Epithelial cell of proximal tubule (primary cell): ENCODE measurements around the gene CAMK1G. TPM values are rescaled to one million over a fixed set of nuclear protein-coding genes. Genes with fewer than 3 reads are reported as not detected.

Experiments used
- DNase-seq: peaks from one replicate; pipeline ENCODE4 v3.0.0-alpha.2; 2011; ENCODE audit warnings: low read depth
- H3K4me3 ChIP-seq: 2 replicates; pipeline ENCODE4 v1.5.1; 2011; ENCODE audit warnings: low read depth, mild to moderate bottlenecking, low read length
- CTCF ChIP-seq: conservative IDR thresholded peaks from 2 replicates; pipeline ENCODE4 v1.5.1; 2012; ENCODE audit warnings: low read depth, mild to moderate bottlenecking, low read length
- total RNA-seq: library from RNA; depleted of rRNA; stranded (reverse); fragments of >200 nt; gene quantifications from 2 replicates; pipeline ENCODE4 v1.2.3, GENCODE V29; 2015

The CAMK1G gene
- total RNA-seq, 1 donor from 2014 or later = 0.23 TPM

- no peak for DNase-seq
- TF ChIP-seq CTCF = no peak
- no peak overlapping the region for H3K4me3 ChIP-seq
Observed at GRCh38 chr1:209544098-209544497, 39.4 kb upstream of the CAMK1G start.

- H3K4me3 ChIP-seq = no peak overlapping the region
- TF ChIP-seq CTCF = no peak
- DNase-seq = no peak
Observed at GRCh38 chr1:209545423-209545822, 38.1 kb upstream of the CAMK1G start.

- DNase-seq = no peak
- no peak for TF ChIP-seq CTCF
- no peak overlapping the region for H3K4me3 ChIP-seq
Observed at GRCh38 chr1:209546390-209547085, 37.0 kb upstream of the CAMK1G start.

GRCh38 chr1:209547626-209548025, 35.9 kb upstream of the CAMK1G start:
- TF ChIP-seq CTCF = no peak
- DNase-seq = no peak

GRCh38 chr1:209549443-209550205, 33.9 kb upstream of the CAMK1G start:
- H3K4me3 ChIP-seq = no peak overlapping the region
- TF ChIP-seq CTCF = peak; percentile 52
- no peak for DNase-seq

More at GRCh38 chr1:209547626-209548025, 35.9 kb upstream of the CAMK1G start:
- H3K4me3 ChIP-seq = no peak overlapping the region

- H3K4me3 ChIP-seq = no peak overlapping the region
- no peak for DNase-seq
- TF ChIP-seq CTCF = no peak
Observed at GRCh38 chr1:209550519-209550918, 33.0 kb upstream of the CAMK1G start.
